IMR-90 (cell line): ENCODE data around the gene ENTPD1.

Source experiments
- CEBPB ChIP-seq: IDR thresholded peaks from 2 replicates; pipeline ENCODE4 v1.6.1; 2012; ENCODE audit warnings: low read depth, low read length, improper control_type of control experiment
- FOS ChIP-seq: fragments of 150-350 bp; IDR thresholded peaks from 2 replicates; pipeline ENCODE4 v1.6.1; 2016; ENCODE audit warnings: low read depth, low read length
- POLR2A ChIP-seq: IDR thresholded peaks from 2 replicates; pipeline ENCODE4 v1.6.1; 2012; ENCODE audit warnings: mild to moderate bottlenecking, low read depth, low read length
- RFX5 ChIP-seq: IDR thresholded peaks from 2 replicates; pipeline ENCODE4 v1.8.0; 2012; ENCODE audit warnings: low read depth, mild to moderate bottlenecking, low read length, moderate library complexity
- TF ChIP-seq, protein P1 (sequence below): conservative IDR thresholded peaks from 2 replicates; pipeline ENCODE4 v1.5.1; 2012; ENCODE audit warnings: mild to moderate bottlenecking, low read depth, low read length, improper control_type of control experiment

DNA sequence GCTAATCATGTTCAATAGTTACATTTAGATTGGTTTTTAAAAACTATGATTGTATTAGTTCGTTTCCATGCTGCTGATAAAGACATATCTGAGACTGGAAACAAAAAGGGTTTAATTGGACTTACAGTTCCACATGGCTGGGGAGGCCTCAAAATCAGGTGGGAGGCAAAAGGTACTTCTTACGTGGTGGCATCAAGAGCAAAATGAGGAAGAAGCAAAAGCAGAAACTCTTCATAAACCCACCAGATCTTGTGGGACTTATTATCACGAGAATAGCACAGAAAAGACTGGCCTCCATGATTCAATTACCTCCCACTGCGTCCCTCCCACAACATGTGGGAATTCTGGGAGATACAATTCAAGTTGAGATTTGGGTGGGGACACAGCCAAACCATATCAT is 117.7 kb downstream of the ENTPD1 start:
- TF ChIP-seq, protein P1, sequence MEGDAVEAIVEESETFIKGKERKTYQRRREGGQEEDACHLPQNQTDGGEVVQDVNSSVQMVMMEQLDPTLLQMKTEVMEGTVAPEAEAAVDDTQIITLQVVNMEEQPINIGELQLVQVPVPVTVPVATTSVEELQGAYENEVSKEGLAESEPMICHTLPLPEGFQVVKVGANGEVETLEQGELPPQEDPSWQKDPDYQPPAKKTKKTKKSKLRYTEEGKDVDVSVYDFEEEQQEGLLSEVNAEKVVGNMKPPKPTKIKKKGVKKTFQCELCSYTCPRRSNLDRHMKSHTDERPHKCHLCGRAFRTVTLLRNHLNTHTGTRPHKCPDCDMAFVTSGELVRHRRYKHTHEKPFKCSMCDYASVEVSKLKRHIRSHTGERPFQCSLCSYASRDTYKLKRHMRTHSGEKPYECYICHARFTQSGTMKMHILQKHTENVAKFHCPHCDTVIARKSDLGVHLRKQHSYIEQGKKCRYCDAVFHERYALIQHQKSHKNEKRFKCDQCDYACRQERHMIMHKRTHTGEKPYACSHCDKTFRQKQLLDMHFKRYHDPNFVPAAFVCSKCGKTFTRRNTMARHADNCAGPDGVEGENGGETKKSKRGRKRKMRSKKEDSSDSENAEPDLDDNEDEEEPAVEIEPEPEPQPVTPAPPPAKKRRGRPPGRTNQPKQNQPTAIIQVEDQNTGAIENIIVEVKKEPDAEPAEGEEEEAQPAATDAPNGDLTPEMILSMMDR = no peak
- no peak for TF ChIP-seq RFX5
- no peak for TF ChIP-seq POLR2A
- TF ChIP-seq FOS = no peak
- TF ChIP-seq CEBPB = no peak
